WTC11 (cell line): Measurements from ENCODE around the gene TIPRL. TPM values are rescaled to one million over a fixed set of nuclear protein-coding genes. Genes with fewer than 3 reads are reported as not detected.

Source experiments
- ATAC-seq: fragments of 200-7000 bp; cut with Tn5 transposase; 2 replicates; pipeline ENCODE4 v1.10.0; 2021; ENCODE audit warnings: mild to moderate bottlenecking, moderate library complexity
- CTCF ChIA-PET: fragments of 300-600 bp; sonication (Branson Sonifier 250); formaldehyde crosslinking; loops from one replicate; lab custom pipeline; 2021; ENCODE audit warnings: antibody characterized with exemption; lab: Charles Lee
- POLR2A ChIA-PET: fragments of 350-600 bp; sonication (Branson Sonifier 250); formaldehyde crosslinking; loops from one replicate; lab custom pipeline; 2021; ENCODE audit warnings: antibody characterized with exemption; lab: Charles Lee
- DNase-seq: peaks from one replicate; pipeline ENCODE4 v3.0.0; 2021; ENCODE audit warnings: low spot score
- H3K27ac Mint-ChIP-seq: 2 replicates; pipeline ENCODE4 v1.8.0; 2021; ENCODE audit warnings: mixed read lengths
- H3K27me3 Mint-ChIP-seq: 2 replicates; pipeline ENCODE4 v1.8.0; 2021; ENCODE audit warnings: low read depth, mild to moderate bottlenecking, moderate library complexity, mixed read lengths
- H3K36me3 Mint-ChIP-seq: 2 replicates; pipeline ENCODE4 v1.8.0; 2021; ENCODE audit warnings: mixed read lengths
- H3K4me1 Mint-ChIP-seq: 2 replicates; pipeline ENCODE4 v1.8.0; 2022; ENCODE audit warnings: mixed read lengths
- H3K4me3 Mint-ChIP-seq: 2 replicates; pipeline ENCODE4 v1.8.0; 2021; ENCODE audit warnings: mild to moderate bottlenecking, moderate library complexity, mixed read lengths
- H3K9me3 Mint-ChIP-seq: 2 replicates; pipeline ENCODE4 v1.8.0; 2021; ENCODE audit warnings: mixed read lengths
- EMX1 ChIP-seq: fragments of 250-450 bp; sonication (Bioruptor Pico); IDR thresholded peaks from 2 replicates; pipeline ENCODE4 v1.8.0; 2021; ENCODE audit warnings: mild to moderate bottlenecking
- GTF2I ChIP-seq: fragments of 250-450 bp; sonication (Bioruptor Pico); conservative IDR thresholded peaks from 2 replicates; pipeline ENCODE4 v1.4.0; 2021; ENCODE audit warnings: mild to moderate bottlenecking
- HMGA2 ChIP-seq: fragments of 250-450 bp; sonication (Bioruptor Pico); IDR thresholded peaks from 2 replicates; pipeline ENCODE4 v1.4.0; 2021; ENCODE audit warnings: mild to moderate bottlenecking, moderate library complexity
- HMGXB4 ChIP-seq: sonication (generic); formaldehyde crosslinking; IDR thresholded peaks from 2 replicates; pipeline ENCODE4 v1.8.1; 2023; ENCODE audit warnings: mild to moderate bottlenecking, moderate library complexity, missing genetic modification reagents
- IRF1 ChIP-seq: sonication (generic); formaldehyde crosslinking; IDR thresholded peaks from 2 replicates; pipeline ENCODE4 v1.8.0; 2023; ENCODE audit warnings: missing genetic modification reagents
- PRDM15 ChIP-seq: sonication (generic); formaldehyde crosslinking; IDR thresholded peaks from 2 replicates; pipeline ENCODE4 v1.8.0; 2022; ENCODE audit warnings: missing genetic modification reagents
- PRRX2 ChIP-seq: fragments of 250-450 bp; sonication (Bioruptor Pico); IDR thresholded peaks from 2 replicates; pipeline ENCODE4 v1.8.0; 2021; ENCODE audit warnings: mild to moderate bottlenecking
- RORB ChIP-seq: fragments of 250-450 bp; sonication (Bioruptor Pico); IDR thresholded peaks from 2 replicates; pipeline ENCODE4 v1.9.0; 2021; ENCODE audit warnings: mild to moderate bottlenecking
- SMAD3 ChIP-seq: sonication (generic); formaldehyde crosslinking; IDR thresholded peaks from 2 replicates; pipeline ENCODE4 v1.8.0; 2022; ENCODE audit warnings: missing genetic modification reagents, mild to moderate bottlenecking, borderline replicate concordance
- SOX15 ChIP-seq: fragments of 250-450 bp; sonication (Bioruptor Pico); IDR thresholded peaks from 2 replicates; pipeline ENCODE4 v1.9.0; 2021; ENCODE audit warnings: mild to moderate bottlenecking
- SP1 ChIP-seq: sonication (generic); formaldehyde crosslinking; conservative IDR thresholded peaks from 2 replicates; pipeline ENCODE4 v1.8.1; 2022; ENCODE audit warnings: missing genetic modification reagents
- ZNF219 ChIP-seq: sonication (generic); formaldehyde crosslinking; IDR thresholded peaks from 2 replicates; pipeline ENCODE4 v1.8.0; 2023; ENCODE audit warnings: missing genetic modification reagents, mild to moderate bottlenecking, borderline replicate concordance
- ZNF232 ChIP-seq: sonication (generic); formaldehyde crosslinking; IDR thresholded peaks from 2 replicates; pipeline ENCODE4 v1.8.0; 2022; ENCODE audit warnings: mild to moderate bottlenecking, missing genetic modification reagents
- ZNF263 ChIP-seq: sonication (generic); formaldehyde crosslinking; IDR thresholded peaks from 2 replicates; pipeline ENCODE4 v1.8.1; 2022; ENCODE audit warnings: low read depth, mild to moderate bottlenecking, moderate library complexity, missing genetic modification reagents
- ZNF532 ChIP-seq: fragments of 250-450 bp; sonication (Bioruptor Pico); IDR thresholded peaks from 2 replicates; pipeline ENCODE4 v1.9.0; 2021; ENCODE audit warnings: mild to moderate bottlenecking, borderline replicate concordance
- ZSCAN18 ChIP-seq: fragments of 250-450 bp; sonication (Bioruptor Pico); IDR thresholded peaks from 2 replicates; pipeline ENCODE4 v2.1.2; 2022; ENCODE audit warnings: mild to moderate bottlenecking, moderate library complexity
- total RNA-seq: library from RNA; stranded (reverse); gene quantifications from 3 replicates; pipeline ENCODE4 v1.2.3, GENCODE V29; 2021

TIPRL gene
- total RNA-seq, 1 experiment from 2014 or later, result 25.3 TPM

GRCh38 chr1:168150283-168150682 lies 28.5 kb upstream of the TIPRL start:
- DNase-seq (no peak), ATAC-seq (no peak)
- H3K9me3 Mint-ChIP-seq, result no peaks in the 10 kb centered on the region
- no peak overlapping the region for H3K27ac Mint-ChIP-seq
- H3K4me1 Mint-ChIP-seq, result peaks cover 14% of the 10 kb centered on the region
- ChIA-PET CTCF (no interaction called here), POLR2A (no interaction called here)
- no peaks in the 10 kb centered on the region for H3K27me3 Mint-ChIP-seq
- TF ChIP-seq PRDM15 (CRISPR knock-in tag) (no peak), GTF2I (CRISPR knock-in tag) (no peak), PRRX2 (CRISPR knock-in tag) (no peak)
- H3K4me3 Mint-ChIP-seq, result no peak overlapping the region
- H3K36me3 Mint-ChIP-seq, result no peaks in the 10 kb centered on the region

- H3K9me3 Mint-ChIP-seq, result no peaks in the 10 kb centered on the region
- H3K36me3 Mint-ChIP-seq, result no peaks in the 10 kb centered on the region
- ChIA-PET POLR2A (no interaction called here), CTCF (no interaction called here)
- ATAC-seq, result no peak
- DNase-seq, result no peak
- no peak overlapping the region for H3K4me3 Mint-ChIP-seq
- H3K4me1 Mint-ChIP-seq, result peaks cover 4% of the 10 kb centered on the region; the same call in 1 of the 2 replicates
- H3K27ac Mint-ChIP-seq, result no peak overlapping the region
- no peaks in the 10 kb centered on the region for H3K27me3 Mint-ChIP-seq
- TF ChIP-seq EMX1 (CRISPR knock-in tag) (no peak), ZNF232 (CRISPR knock-in tag) (no peak), SOX15 (no peak), ZNF532 (no peak), SP1 (no peak), ZNF263 (no peak), IRF1 (no peak), PRDM15 (CRISPR knock-in tag) (no peak), RORB (no peak), ZSCAN18 (CRISPR knock-in tag) (no peak), HMGA2 (CRISPR knock-in tag) (no peak), SMAD3 (CRISPR knock-in tag) (no peak), HMGXB4 (no peak), ZNF219 (CRISPR knock-in tag) (no peak)
Measured at GRCh38 chr1:168151935-168152334, 26.8 kb upstream of the TIPRL start.
